Panc1 (cell line): ENCODE data around the gene DNAJB7.

ENCODE experiments used
- CTCF ChIP-seq: fragments of 450-650 bp; IDR thresholded peaks from 2 replicates; pipeline ENCODE4 v1.5.1; 2017; ENCODE audit warnings: mild to moderate bottlenecking
- POLR2AphosphoS5 ChIP-seq: IDR thresholded peaks from 2 replicates; pipeline ENCODE4 v1.6.1; 2012; ENCODE audit warnings: mild to moderate bottlenecking, low read depth, low read length, moderate library complexity
- TCF7L2 ChIP-seq: IDR thresholded peaks from 2 replicates; pipeline ENCODE4 v1.6.1; 2011; ENCODE audit warnings: mild to moderate bottlenecking, low read depth, low read length, inconsistent platforms

- TF ChIP-seq CTCF (no peak), TCF7L2 (no peak), POLR2AphosphoS5 (no peak)
Measured at GRCh38 chr22:40818192-40818746, 43.6 kb downstream of the DNAJB7 start.
